ENCODE measurements around the gene SEMA6B. TPM values are rescaled to one million over a fixed set of nuclear protein-coding genes. Genes with fewer than 3 reads are reported as not detected.
"Not testable (repeated sequence)": the region's sequence is repeated elsewhere in the genome, so short reads cannot be mapped to it uniquely, and the experiment has no call there.

Gene SEMA6B
- polyA plus RNA-seq, 1 experiment: 0.22 TPM

- Histone ChIP-seq H3K27me3 (ENCODE audit: control insufficient read depth, insufficient read depth, low read length) (peaks cover 15% of the 10 kb centered on the region), H3K4me3 (ENCODE audit: low read depth, low read length) (peak overlapping the region; percentile 23), H3K36me3 (ENCODE audit: control insufficient read depth, insufficient read depth, low read length) (no peaks in the 10 kb centered on the region)
- no peak for DNase-seq (ENCODE audit: low read depth)
- POLR2A ChIA-PET: no interaction called here
- TF ChIP-seq CTCF (IDR thresholded peaks at IDR 0.05; ENCODE audit: insufficient read depth, low read depth, low read length): no peak
- CTCF ChIA-PET: interaction anchor here (1.6 to 3.0 kb wide), 2 partner anchors 31 to 38 kb away, joined by 3 to 10 read pairs; no protein-coding TSS in a partner anchor
Measured at GRCh38 chr19:4597975-4598671, 38.6 kb upstream of the SEMA6B start.

DNA sequence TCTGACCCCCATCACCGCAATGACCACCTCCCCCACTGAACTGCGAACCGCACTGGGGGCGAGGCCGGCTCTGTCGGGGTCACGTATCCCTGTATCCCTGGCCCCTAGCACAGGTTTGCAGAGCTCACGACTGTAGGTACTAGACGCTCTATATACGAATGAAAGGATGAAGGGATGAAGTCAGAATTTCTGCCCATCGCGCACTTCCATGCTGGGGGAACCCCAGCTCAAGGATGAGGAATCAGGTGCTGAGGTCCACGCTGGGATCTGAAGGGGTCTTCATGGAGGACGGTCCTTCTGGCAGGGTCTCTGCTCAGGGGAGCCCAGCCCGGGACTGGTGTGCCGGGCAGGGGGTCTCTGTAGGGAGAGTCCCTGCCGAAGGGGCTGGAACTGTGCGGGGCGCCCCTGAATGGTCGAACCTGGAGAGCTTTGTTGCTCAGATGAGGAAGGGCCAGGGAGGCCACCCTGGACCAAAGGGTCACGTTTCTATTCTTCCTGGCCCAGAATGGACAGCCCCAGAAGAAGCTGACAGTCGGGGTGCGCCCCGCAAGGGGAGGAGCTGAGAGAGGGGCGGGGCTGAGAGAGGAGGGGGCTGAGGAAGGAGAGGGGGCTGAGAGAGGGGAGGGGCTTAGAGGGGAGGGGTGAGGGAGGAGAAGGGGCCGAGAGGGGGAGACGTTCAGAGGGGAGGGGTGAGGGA, 37.9 kb upstream of the SEMA6B start:
- ChIA-PET POLR2A (interaction anchor here (0.6 kb wide), 1 partner anchor 42 kb away, joined by 3 read pairs; no protein-coding TSS in a partner anchor), CTCF (interaction anchor here (3.0 kb wide), 1 partner anchor 39 kb away, joined by 10 read pairs; no protein-coding TSS in a partner anchor)
- no peak for TF ChIP-seq CTCF (IDR thresholded peaks at IDR 0.05; ENCODE audit: insufficient read depth, low read depth, low read length)
- Histone ChIP-seq H3K36me3 (ENCODE audit: control insufficient read depth, insufficient read depth, low read length) (no peaks in the 10 kb centered on the region), H3K27me3 (ENCODE audit: control insufficient read depth, insufficient read depth, low read length) (peaks cover 15% of the 10 kb centered on the region), H3K4me3 (ENCODE audit: low read depth, low read length) (peak overlapping the region; percentile 23)
- DNase-seq (ENCODE audit: low read depth): no peak

DNA sequence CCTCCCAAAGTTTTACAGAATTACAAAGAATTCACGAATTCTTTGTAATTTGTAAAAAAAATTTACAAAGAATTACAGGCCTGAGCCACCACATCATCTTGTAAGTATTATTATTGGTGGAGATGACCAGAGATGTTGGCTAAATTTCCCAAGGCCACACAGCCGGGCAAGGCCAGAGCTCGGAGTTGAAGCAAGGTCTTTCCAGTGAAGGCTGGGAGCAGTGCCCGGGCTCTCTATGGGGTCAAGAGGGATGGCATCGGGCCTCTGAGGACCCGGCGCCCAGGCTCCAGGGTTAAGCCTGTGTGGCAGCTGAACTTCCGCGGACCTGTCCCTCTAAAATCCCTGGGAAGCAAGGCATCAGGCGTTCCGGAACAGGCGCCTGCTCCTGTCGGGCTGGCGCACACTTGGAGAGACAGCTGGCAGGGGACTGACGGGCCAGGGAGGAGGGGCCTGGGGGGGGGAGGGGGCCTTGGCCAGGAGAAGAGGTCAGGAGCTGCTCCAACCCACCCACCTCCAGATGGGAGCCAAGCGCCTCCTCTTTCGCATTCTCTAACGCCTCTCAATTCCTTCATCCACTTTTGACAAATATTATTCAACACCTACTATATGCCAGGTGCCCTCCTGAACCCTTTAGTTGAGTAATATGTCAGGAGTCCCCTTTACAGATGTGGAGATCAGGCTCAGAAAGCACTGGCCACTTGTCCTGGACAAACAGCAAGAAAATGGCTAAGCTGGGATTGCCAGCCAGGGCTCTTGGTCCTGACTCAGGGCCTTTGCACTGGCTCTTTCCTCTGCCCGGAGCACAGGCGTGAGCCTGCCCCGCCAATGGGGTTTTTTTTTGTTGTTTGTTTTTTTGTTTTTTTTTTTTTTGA, 36.8 kb upstream of the SEMA6B start:
- Histone ChIP-seq H3K27me3 (ENCODE audit: control insufficient read depth, insufficient read depth, low read length) (peaks cover 16% of the 10 kb centered on the region), H3K4me3 (ENCODE audit: low read depth, low read length) (no peak overlapping the region), H3K36me3 (ENCODE audit: control insufficient read depth, insufficient read depth, low read length) (no peaks in the 10 kb centered on the region)
- TF ChIP-seq CTCF (IDR thresholded peaks at IDR 0.05; ENCODE audit: insufficient read depth, low read depth, low read length): no peak
- no peak for DNase-seq (ENCODE audit: low read depth)
- ChIA-PET CTCF (interaction anchor here (3.0 kb wide), 1 partner anchor 40 kb away, joined by 10 read pairs; no protein-coding TSS in a partner anchor), POLR2A (no interaction called here)

- CTCF ChIA-PET: interaction anchor here (0.9 to 1.7 kb wide), 5 partner anchors 19 to 71 kb away, joined by 3 to 6 read pairs (median 5); no protein-coding TSS in a partner anchor
- POLR2A ChIA-PET; H3K4me3 ChIP-seq (ENCODE audit: low read depth, low read length); H3K36me3 ChIP-seq (ENCODE audit: control insufficient read depth, insufficient read depth, low read length); DNase-seq (ENCODE audit: low read depth): not testable (repeated sequence)
- H3K27me3 ChIP-seq (ENCODE audit: control insufficient read depth, insufficient read depth, low read length): peaks cover 21% of the 10 kb centered on the region
Measured at GRCh38 chr19:4595158-4595557, 35.7 kb upstream of the SEMA6B start.

DNA sequence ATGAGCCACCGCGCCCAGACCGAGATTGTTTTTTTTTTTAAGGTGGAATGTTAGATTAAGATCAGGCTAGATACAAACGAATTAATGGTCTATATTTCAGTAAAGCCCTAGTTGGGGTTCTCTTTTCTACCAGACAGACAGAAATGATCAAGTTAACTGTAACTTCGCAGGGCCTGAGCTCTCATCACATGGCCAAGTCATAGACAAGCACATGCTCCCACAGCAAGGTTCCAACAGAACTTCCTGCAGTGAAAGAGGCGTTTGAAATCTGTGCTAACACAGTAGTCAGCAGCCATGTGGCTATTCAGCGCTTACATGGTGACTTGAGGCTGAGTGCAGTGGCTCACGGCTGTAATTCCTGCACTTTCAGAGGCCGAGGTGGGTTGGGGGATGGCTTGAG, 34.7 kb upstream of the SEMA6B start:
- no peak for TF ChIP-seq CTCF (IDR thresholded peaks at IDR 0.05; ENCODE audit: insufficient read depth, low read depth, low read length)
- ChIA-PET POLR2A (no interaction called here), CTCF (interaction anchor here (0.9 to 2.7 kb wide), 8 partner anchors 10 to 70 kb away, joined by 3 to 14 read pairs (median 4); no protein-coding TSS in a partner anchor)
- Histone ChIP-seq H3K36me3 (ENCODE audit: control insufficient read depth, insufficient read depth, low read length) (no peaks in the 10 kb centered on the region), H3K4me3 (ENCODE audit: low read depth, low read length) (no peak overlapping the region), H3K27me3 (ENCODE audit: control insufficient read depth, insufficient read depth, low read length) (peaks cover 19% of the 10 kb centered on the region)
- no peak for DNase-seq (ENCODE audit: low read depth)
